Ishikawa (cell line): ENCODE data around the gene SEMG1.

Experiments
- CEBPB ChIP-seq: IDR thresholded peaks from 2 replicates; pipeline ENCODE4 v1.6.1; 2012
- CREB1 ChIP-seq: IDR thresholded peaks from 2 replicates; pipeline ENCODE4 v1.6.1; 2012; ENCODE audit warnings: low read depth
- EGR1 ChIP-seq: IDR thresholded peaks from 2 replicates; pipeline ENCODE4 v1.6.1; 2012
- EP300 ChIP-seq: IDR thresholded peaks from 2 replicates; pipeline ENCODE4 v1.6.1; 2012; ENCODE audit warnings: borderline replicate concordance
- FOXM1 ChIP-seq: IDR thresholded peaks from 2 replicates; pipeline ENCODE4 v1.6.1; 2012; ENCODE audit warnings: low read depth, borderline replicate concordance
- MAX ChIP-seq: IDR thresholded peaks from 2 replicates; pipeline ENCODE4 v1.6.1; 2012
- NFIC ChIP-seq: IDR thresholded peaks from 2 replicates; pipeline ENCODE4 v1.6.1; 2012
- RAD21 ChIP-seq: IDR thresholded peaks from 2 replicates; pipeline ENCODE4 v1.6.1; 2012; ENCODE audit warnings: low read depth
- TAF1 ChIP-seq: IDR thresholded peaks from 2 replicates; pipeline ENCODE4 v1.6.1; 2012; ENCODE audit warnings: low read depth, mild to moderate bottlenecking
- TCF12 ChIP-seq: IDR thresholded peaks from 2 replicates; pipeline ENCODE4 v1.6.1; 2012; ENCODE audit warnings: low read depth
- TEAD4 ChIP-seq: IDR thresholded peaks from 2 replicates; pipeline ENCODE4 v1.6.1; 2012
- USF1 ChIP-seq: IDR thresholded peaks from 2 replicates; pipeline ENCODE4 v1.6.1; 2012
- YY1 ChIP-seq: IDR thresholded peaks from 2 replicates; pipeline ENCODE4 v1.6.1; 2012; ENCODE audit warnings: low read depth
- ZBTB7A ChIP-seq: IDR thresholded peaks from 2 replicates; pipeline ENCODE4 v1.6.1; 2012; ENCODE audit warnings: low read depth
- TF ChIP-seq, protein P1 (sequence below): IDR thresholded peaks from 2 replicates; pipeline ENCODE4 v1.6.1; 2012; ENCODE audit warnings: low read depth, mild to moderate bottlenecking

Gene SEMG1

DNA sequence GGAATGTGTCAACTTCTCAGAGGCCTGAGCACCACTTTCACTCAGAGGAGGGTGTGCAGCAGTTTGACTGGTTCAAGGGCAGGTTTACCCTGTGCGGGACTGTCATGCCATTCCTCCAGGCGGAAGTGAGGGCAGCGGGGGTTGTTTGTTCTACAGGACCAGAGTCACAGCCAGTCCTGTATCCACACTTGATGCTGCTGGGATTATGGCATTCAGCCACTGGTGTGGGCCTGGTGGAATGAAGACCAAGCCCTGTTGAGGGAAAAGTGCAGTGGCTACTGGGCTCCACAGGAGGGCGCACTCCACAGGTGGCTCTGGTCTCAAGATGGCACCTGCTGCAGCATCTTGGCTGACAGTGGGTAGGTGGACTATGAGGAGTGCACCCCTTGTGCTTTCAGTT, 29.2 kb downstream of the SEMG1 start:
- peak; percentile 80; the same call in 1 of the 2 replicates for TF ChIP-seq YY1
- no peak for TF ChIP-seq USF1
- no peak for TF ChIP-seq MAX
- TF ChIP-seq TAF1 = no peak
- no peak for TF ChIP-seq TCF12
- no peak for TF ChIP-seq EGR1
- TF ChIP-seq EP300 = no peak
- TF ChIP-seq NFIC = no peak
- TF ChIP-seq, protein P1, sequence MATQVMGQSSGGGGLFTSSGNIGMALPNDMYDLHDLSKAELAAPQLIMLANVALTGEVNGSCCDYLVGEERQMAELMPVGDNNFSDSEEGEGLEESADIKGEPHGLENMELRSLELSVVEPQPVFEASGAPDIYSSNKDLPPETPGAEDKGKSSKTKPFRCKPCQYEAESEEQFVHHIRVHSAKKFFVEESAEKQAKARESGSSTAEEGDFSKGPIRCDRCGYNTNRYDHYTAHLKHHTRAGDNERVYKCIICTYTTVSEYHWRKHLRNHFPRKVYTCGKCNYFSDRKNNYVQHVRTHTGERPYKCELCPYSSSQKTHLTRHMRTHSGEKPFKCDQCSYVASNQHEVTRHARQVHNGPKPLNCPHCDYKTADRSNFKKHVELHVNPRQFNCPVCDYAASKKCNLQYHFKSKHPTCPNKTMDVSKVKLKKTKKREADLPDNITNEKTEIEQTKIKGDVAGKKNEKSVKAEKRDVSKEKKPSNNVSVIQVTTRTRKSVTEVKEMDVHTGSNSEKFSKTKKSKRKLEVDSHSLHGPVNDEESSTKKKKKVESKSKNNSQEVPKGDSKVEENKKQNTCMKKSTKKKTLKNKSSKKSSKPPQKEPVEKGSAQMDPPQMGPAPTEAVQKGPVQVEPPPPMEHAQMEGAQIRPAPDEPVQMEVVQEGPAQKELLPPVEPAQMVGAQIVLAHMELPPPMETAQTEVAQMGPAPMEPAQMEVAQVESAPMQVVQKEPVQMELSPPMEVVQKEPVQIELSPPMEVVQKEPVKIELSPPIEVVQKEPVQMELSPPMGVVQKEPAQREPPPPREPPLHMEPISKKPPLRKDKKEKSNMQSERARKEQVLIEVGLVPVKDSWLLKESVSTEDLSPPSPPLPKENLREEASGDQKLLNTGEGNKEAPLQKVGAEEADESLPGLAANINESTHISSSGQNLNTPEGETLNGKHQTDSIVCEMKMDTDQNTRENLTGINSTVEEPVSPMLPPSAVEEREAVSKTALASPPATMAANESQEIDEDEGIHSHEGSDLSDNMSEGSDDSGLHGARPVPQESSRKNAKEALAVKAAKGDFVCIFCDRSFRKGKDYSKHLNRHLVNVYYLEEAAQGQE = no peak
- no peak for TF ChIP-seq ZBTB7A
- TF ChIP-seq TEAD4 = no peak
- no peak for TF ChIP-seq FOXM1
- TF ChIP-seq RAD21 = peak; percentile 80

DNA sequence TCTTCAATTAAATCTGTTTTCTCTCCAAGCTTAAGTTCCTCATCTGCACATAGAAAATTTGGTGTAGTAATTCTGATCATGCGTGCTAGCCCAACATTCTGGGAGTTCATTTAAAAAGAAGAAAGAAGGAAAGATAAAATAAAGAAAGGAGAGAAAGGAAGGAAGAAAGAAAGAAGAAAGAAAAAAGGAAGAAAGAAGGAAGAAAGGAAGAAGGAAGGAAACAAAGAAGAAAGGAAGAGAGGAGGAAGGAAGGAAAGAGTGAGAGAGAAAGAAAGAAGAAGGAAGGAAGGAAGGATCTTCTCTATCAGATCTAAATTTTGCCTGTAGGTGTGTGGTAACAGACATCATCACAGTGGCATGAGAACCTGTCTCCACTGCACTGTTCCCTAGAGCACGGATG, 31.3 kb downstream of the SEMG1 start:
- TF ChIP-seq EGR1 = no peak
- no peak for TF ChIP-seq RAD21
- no peak for TF ChIP-seq YY1
- no peak for TF ChIP-seq CREB1
- TF ChIP-seq ZBTB7A = no peak
- no peak for TF ChIP-seq TEAD4
- TF ChIP-seq TCF12 = no peak
- TF ChIP-seq TAF1 = no peak
- no peak for TF ChIP-seq FOXM1
- TF ChIP-seq, protein P1 = no peak
- no peak for TF ChIP-seq MAX
- no peak for TF ChIP-seq NFIC
- no peak for TF ChIP-seq USF1
- no peak for TF ChIP-seq CEBPB
- no peak for TF ChIP-seq EP300

- TF ChIP-seq YY1 (no peak), USF1 (no peak), RAD21 (no peak), ZBTB7A (no peak), TEAD4 (no peak), TAF1 (no peak), EP300 (no peak), EGR1 (no peak)
- TF ChIP-seq, protein P1 = no peak
Observed at GRCh38 chr20:45246109-45246508, 39.3 kb downstream of the SEMG1 start.

GRCh38 chr20:45247865-45248264, 41.0 kb downstream of the SEMG1 start:
- no peak for TF ChIP-seq CREB1
- TF ChIP-seq YY1 = no peak
- TF ChIP-seq, protein P1 = no peak
- TF ChIP-seq MAX = no peak
- TF ChIP-seq TEAD4 = no peak
- no peak for TF ChIP-seq USF1
- no peak for TF ChIP-seq NFIC
